Fibroblast of gingiva (primary cell): Measurements from ENCODE around the gene CTSK.

ENCODE experiments used
- DNase-seq: peaks from one replicate; pipeline ENCODE4 v3.0.0-alpha.2; 2011; ENCODE audit warnings: low read depth

Gene CTSK

DNA sequence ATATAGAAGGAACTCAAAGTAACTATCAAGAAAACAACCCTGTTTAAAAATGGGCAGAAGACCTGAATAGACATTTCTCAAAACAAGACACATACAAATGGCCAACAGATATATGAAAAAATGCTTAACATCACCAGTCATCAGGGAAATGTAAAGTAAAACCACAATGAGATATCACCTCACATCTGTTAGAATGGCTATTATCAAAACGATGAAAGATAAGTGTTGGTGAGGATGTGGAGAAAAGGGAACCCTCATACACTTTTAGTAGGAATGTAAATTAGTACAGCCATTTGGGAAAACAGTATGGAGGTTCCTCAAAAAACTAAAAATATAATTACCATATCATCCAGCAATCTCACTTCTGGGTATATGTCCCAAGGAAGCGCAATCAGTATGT, 45.5 kb downstream of the CTSK start:
- no peak for DNase-seq

DNA sequence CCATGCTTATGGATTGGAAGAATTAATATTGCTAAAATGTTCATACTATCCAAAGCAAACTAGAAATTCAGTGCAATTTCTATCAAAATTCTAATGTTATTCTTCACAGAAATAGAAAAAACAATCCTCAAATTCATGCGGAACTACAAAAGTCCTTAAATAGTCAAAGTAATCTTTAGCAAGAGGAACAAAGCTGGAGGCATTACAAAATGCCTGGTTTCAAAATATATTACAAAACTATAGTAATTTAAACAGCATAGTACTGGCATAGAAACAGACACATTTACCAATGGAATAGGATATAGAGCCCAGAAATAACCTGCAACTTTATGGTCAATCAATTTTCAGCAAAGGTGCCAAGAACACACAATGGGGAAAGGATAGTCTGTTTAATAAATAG, 46.3 kb downstream of the CTSK start:
- DNase-seq: no peak

DNA sequence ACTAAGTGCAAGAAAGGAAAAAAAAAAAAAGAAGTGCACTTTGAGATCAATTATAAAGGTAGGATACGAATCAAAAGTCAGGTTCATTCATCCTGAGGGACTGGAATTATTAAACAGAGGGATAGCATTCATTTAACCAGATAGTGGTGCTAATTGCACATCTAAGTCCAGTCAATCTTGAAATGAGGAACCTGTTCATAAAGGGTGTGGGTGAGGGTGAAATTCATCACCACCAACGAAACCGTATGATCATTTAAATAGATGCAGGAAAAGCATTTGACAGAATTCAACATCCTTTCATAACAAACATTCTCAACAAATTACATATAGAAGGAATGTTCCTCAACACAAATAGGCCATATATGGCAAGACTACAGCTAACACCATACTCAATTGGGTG, 48.0 kb downstream of the CTSK start:
- no peak for DNase-seq

DNA sequence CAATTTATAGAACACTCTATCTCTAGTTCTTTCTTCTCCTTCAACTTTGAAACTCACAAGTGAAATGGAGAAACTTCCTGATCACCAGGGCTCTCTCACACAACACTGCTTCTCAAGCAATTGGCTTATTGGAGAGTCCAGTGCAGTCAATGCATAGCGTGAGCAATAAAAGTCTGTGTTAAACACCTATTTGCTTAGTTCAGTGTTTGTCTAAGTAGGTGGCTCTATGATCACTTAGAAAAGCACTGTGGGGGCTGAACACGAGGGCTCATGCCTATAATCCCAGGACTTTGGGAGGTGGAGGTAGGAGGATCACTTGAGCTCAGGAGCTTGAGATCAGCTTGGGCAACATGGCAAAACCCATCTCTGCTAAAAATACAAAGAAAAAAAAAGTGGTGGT, 54.6 kb downstream of the CTSK start:
- DNase-seq: no peak

DNA sequence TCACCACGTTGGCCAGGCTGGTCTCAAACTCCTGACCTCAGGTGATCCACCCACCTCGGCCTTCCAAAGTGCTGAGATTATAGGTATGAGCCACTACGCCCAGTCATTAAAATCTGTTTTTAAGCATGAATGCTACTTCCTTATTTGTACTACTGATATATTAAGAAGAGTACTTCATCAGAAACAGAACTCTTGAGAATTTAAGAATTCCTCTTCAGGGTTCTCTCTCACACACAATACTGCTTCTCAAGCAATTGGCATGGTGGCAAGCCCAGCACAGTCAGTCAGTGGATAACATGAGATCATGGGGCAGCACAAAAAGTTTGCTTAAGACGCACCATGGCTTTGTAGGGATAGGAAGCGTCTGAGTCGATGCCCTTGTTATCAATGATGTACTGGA, 56.6 kb downstream of the CTSK start:
- no peak for DNase-seq

DNA sequence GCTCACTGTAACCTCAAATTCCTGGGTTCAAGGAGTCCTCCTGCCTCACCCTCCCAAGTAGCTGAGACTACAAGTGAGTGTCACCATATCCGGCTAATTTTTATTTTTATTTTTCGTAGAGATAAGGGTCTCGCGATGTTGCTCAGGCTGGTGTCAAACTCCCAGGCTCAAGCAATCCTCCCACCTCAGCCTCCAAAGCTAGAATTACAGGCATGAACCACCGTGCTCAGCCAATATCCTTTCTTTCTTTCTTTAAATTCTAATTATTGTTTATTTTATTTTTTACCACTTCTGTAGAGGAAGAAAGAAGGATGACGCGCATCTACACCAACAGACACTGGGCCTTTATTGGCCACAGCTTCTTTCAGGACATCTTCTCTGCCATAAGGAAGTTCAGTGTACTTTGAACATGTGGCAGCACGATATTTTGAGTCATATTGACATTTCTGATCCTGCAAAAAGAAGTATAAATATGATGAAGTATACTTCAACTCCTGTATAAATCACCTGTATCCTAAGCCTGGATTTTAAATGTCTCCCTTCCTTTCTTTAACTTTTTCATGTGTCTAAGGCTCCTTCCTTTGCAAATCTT, 58.2 kb downstream of the CTSK start:
- no peak for DNase-seq

DNA sequence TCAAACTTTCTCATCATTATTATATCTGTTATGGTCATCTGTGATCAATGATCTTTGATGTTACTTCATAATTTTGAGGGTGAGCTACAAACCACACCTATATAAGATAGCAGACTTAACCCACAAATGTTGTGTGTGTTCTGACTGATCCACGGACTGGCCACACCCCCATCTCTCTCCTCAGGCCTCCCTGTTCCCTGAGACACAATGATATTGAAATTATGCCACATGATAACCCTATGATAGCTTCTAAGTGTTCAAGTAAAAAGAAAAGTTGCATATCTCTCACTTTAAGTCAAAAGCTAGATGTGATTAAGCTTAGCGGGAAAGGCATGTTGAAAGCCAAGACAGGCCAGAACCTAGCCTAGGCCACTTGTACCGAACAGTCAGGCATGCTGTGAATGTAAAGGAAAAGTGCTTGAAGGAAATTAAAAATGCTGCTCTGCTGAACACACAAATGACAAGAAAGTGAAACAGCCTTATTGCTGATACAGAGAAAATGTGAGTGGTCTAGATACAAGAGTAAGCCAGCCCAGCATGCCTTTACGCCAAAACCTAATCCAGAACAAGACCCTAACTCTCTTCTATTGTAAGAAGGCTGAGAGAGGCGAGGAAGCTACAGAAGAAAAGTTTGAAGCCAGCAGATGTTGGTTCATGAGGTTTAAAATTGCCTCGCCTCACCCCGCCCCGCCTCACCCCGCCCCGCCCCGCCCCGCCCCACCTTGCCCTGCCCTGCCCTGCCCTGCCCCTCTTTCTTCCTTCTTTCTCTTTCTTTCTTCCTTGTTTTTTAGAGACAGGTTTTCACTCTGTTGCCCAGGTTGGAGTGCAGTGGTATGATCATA, 59.0 kb downstream of the CTSK start:
- DNase-seq: no peak
